Fibroblast of pulmonary artery (primary cell): ENCODE measurements around the gene WDR27.

Experiments
- DNase-seq: peaks from one replicate; pipeline ENCODE4 v3.0.0-alpha.2; 2010; ENCODE audit warnings: low read depth
- H3K4me3 ChIP-seq: replicated peaks from 2 replicates; pipeline ENCODE4 v1.5.1; 2011; ENCODE audit warnings: low read depth, mild to moderate bottlenecking, control low read depth, low read length, moderate library complexity
- TF ChIP-seq, protein P1 (sequence below): IDR thresholded peaks from 2 replicates; pipeline ENCODE4 v1.5.1; 2011; ENCODE audit warnings: mild to moderate bottlenecking, control low read depth, low read length, inconsistent platforms; ENCODE audit errors: missing control alignments

The WDR27 gene

DNA sequence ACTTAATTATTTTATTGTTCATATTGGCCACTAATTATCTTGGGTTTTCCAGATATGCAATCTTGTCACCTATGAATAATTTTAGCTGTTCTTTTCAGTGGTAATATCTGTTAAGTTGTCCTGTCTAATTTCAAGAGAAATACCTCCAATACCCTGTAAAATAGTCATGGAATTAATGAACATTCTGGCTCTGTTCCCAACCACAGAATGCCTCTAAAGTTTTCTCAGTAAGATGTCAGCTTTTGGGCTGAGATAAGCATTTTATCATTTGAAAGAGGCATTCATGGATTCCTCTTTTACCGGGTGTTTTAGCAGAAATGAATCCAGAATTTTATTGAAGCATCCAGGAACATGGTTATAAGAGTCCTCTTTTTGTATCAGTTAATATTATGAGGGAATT lies 109.3 kb downstream of the WDR27 start:
- H3K4me3 ChIP-seq, result no peak overlapping the region
- DNase-seq, result peak; percentile 67
- TF ChIP-seq, protein P1, sequence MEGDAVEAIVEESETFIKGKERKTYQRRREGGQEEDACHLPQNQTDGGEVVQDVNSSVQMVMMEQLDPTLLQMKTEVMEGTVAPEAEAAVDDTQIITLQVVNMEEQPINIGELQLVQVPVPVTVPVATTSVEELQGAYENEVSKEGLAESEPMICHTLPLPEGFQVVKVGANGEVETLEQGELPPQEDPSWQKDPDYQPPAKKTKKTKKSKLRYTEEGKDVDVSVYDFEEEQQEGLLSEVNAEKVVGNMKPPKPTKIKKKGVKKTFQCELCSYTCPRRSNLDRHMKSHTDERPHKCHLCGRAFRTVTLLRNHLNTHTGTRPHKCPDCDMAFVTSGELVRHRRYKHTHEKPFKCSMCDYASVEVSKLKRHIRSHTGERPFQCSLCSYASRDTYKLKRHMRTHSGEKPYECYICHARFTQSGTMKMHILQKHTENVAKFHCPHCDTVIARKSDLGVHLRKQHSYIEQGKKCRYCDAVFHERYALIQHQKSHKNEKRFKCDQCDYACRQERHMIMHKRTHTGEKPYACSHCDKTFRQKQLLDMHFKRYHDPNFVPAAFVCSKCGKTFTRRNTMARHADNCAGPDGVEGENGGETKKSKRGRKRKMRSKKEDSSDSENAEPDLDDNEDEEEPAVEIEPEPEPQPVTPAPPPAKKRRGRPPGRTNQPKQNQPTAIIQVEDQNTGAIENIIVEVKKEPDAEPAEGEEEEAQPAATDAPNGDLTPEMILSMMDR, result no peak

DNA sequence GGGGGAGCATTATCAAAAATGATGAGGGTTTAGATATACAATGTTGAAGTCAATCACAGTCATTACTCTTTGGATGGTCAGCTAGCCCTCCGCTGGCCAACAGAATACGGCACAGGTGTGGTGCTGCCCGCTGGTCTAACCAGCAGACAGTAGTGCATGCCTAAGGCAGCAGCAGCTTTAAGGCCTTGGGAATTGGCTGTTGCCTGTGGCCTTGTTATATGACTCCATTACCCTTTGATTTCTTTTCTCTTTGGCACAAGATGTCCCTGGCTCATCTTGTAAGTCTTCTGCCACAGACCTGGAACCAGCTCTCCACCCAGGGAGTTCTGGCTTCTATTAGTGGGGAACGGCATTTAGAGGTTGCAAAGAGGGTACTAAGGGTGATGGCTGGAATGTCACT lies 110.2 kb downstream of the WDR27 start:
- TF ChIP-seq, protein P1, result no peak
- DNase-seq, result no peak
- no peak overlapping the region for H3K4me3 ChIP-seq

DNA sequence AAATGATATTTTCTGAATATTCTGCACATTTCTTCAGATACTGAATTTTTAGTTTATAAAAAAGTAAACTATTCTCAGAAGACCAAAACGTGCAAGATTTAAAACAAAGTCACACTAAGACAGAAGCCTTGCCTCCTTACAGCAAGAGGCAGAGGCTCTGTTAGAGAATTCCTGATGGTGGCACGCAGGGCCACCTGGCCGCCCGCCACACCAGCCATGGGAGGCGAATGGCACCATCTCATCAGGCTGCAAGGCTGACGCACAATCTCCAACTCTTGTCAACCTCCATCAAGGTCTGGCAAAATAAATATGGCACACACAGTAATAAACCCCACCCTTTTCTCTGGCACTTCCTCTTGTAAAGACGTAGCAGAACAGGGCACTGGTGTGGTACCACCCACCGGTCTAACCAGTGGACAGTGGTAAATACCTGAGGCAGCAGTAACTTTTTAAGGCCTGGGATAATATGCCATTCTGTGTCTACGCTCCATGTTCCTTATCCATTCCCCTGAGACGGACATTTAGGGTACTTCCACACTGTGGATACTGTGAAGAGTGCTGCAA lies 111.4 kb downstream of the WDR27 start:
- TF ChIP-seq, protein P1, result no peak

DNA sequence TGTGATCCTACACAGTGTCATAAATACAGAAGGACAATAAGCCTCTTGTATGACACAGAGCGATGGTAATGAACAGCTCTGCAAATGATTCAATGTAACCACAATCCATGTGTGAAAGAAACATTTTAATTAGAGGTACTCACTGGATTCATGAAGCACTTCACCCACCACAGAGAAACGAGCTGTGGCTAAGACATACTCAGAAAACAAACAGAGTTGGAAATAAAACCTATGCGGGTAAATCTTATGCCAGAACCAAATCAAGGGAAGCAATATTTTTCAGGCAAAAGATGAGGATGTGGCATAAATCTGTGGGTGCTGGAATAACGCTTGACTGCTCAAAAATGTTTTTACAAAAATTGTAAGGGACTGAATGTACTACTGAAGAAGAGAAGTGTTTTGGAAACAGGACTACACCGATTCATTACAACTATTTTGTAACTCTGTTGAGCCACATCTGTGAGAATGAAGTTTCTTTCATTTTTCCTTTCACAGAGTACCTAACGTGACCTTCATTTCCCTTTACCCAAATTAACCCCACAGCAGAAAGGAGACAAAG lies 112.1 kb downstream of the WDR27 start:
- TF ChIP-seq, protein P1, result no peak
- no peak overlapping the region for H3K4me3 ChIP-seq
- DNase-seq, result no peak

More for the DNA sequence above, 111.4 kb downstream of the WDR27 start:
- no peak overlapping the region for H3K4me3 ChIP-seq
- no peak for DNase-seq

DNA sequence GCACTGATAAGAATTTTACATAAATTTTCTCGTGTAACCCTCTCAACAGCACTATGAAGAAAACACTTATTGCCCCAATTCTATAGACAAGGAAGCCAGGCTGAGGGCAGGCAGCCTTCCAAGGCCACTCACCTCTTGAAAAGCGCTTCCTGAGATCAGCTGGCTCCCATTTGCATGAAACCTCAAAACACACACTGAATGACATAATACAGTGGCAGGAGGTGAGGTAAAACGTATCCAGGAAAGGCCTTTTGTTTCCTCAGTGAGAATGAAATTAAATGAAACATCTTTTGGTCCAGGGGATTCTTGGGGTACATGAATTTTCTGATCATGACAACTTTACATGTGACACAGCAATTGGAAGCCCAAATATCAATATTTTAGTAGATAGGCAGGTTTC lies 112.5 kb downstream of the WDR27 start:
- no peak overlapping the region for H3K4me3 ChIP-seq
- DNase-seq, result peak; percentile 37
- TF ChIP-seq, protein P1, result no peak

DNA sequence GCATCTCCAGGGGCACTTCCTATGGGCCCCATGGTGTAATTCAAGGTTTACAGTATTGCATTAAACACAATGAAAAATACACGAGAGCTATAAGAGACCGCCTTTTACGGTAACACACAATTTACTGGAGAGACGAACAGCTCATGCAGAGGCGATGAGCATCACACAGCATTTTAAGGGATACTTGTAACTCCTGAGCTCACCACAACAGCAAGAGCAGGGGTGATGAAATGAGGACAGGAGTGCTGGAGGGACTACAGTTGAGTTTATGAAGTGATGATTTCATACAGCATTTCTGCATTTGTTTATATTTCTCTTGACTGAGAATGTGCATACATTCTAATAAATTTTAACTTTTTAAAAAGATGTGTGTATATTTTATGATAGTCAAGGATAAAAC lies 113.9 kb downstream of the WDR27 start:
- no peak for DNase-seq

More for the DNA sequence above, 113.9 kb downstream of the WDR27 start:
- TF ChIP-seq, protein P1, result no peak
- no peak overlapping the region for H3K4me3 ChIP-seq
